AG09319 (cell line): ENCODE data around the gene GDE1.

ENCODE experiments used
- DNase-seq: peaks from one replicate; pipeline ENCODE4 v3.0.0-alpha.2; 2010; ENCODE audit warnings: low read depth; ENCODE audit errors: extremely low read depth
- CTCF ChIP-seq: IDR thresholded peaks from 2 replicates; pipeline ENCODE4 v1.5.1; 2011; ENCODE audit warnings: low read depth, mild to moderate bottlenecking, inconsistent platforms, low read length, moderate library complexity

GDE1 gene

GRCh38 chr16:19540241-19540970 is 18.5 kb upstream of the GDE1 start:
- no peak for DNase-seq
- no peak for TF ChIP-seq CTCF

GRCh38 chr16:19532601-19533000 is 10.7 kb upstream of the GDE1 start:
- no peak for DNase-seq
- TF ChIP-seq CTCF: no peak

GRCh38 chr16:19528666-19529065 is 6.8 kb upstream of the GDE1 start:
- no peak for DNase-seq
- TF ChIP-seq CTCF: no peak

GRCh38 chr16:19527161-19527560 is 5.3 kb upstream of the GDE1 start:
- no peak for DNase-seq
- no peak for TF ChIP-seq CTCF

GRCh38 chr16:19525385-19525723 is 3.5 kb upstream of the GDE1 start:
- TF ChIP-seq CTCF: no peak
- no peak for DNase-seq

- TF ChIP-seq CTCF: no peak
- DNase-seq: no peak
Measured at GRCh38 chr16:19524616-19525384, 2.9 kb upstream of the GDE1 start.

GRCh38 chr16:19524356-19524615 is 2.4 kb upstream of the GDE1 start:
- TF ChIP-seq CTCF: no peak
- DNase-seq: no peak
